Endothelial cell of umbilical vein (primary cell): ENCODE measurements around the gene MYH9. TPM values are rescaled to one million over a fixed set of nuclear protein-coding genes. Genes with fewer than 3 reads are reported as not detected.

ENCODE experiments used
- BruUV-seq: library from RNA; stranded (reverse); fragments of 400-500 nt; replicated peaks from 2 replicates; lab custom pipeline; 2021; lab: Mats Ljungman, UMichigan
- CTCF ChIA-PET: fragments of 300-600, 350-600 bp; sonication (Branson Sonifier 250); formaldehyde crosslinking; loops from one replicate; lab custom pipeline; 2021; ENCODE audit warnings: antibody characterized with exemption, inconsistent platforms; lab: Charles Lee
- POLR2A ChIA-PET: fragments of 300-600, 350-600 bp; sonication (Branson Sonifier 250); formaldehyde crosslinking; loops from one replicate; lab custom pipeline; 2021; ENCODE audit warnings: antibody characterized with exemption, inconsistent platforms; lab: Charles Lee
- DNase-seq: peaks from one replicate; pipeline ENCODE4 v3.0.0-alpha.2; 2011; ENCODE audit warnings: low read depth, low spot score
- FAIRE-seq: peaks from 2 replicates; lab custom pipeline; 2011; peaks lifted over from hg19 to GRCh38; lab: Jason Lieb, UNC
- H2AFZ ChIP-seq: 2 replicates; pipeline ENCODE4 v1.6.0; 2012; ENCODE audit warnings: low read depth, low read length, control low read depth, inconsistent platforms
- H3K27ac ChIP-seq: 2 replicates; pipeline ENCODE4 v1.5.1; 2011; ENCODE audit warnings: low read depth, mild to moderate bottlenecking, control low read depth, low read length, moderate library complexity; ENCODE audit not compliant: insufficient read depth
- H3K27me3 ChIP-seq, 2 experiments: 2 replicates each; pipeline versions ENCODE4 v1.6.0 to v1.6.1; 2011; ENCODE audit warnings: low read length in 2 of 2, mixed read lengths in 1 of 2; ENCODE audit not compliant: control insufficient read depth in 2 of 2, insufficient read depth in 2 of 2
- H3K36me3 ChIP-seq, 2 experiments: 2 replicates in 1 of 2; 3 replicates in 1 of 2; pipeline ENCODE4 v1.5.1; 2011; ENCODE audit warnings: low read length in 2 of 2, mild to moderate bottlenecking in 1 of 2, moderate library complexity in 1 of 2; ENCODE audit not compliant: control insufficient read depth in 2 of 2, insufficient read depth in 2 of 2; ENCODE audit errors: extremely low read depth in 1 of 2
- H3K4me1 ChIP-seq: 3 replicates; pipeline ENCODE4 v1.5.1; 2011; ENCODE audit warnings: mild to moderate bottlenecking, low read length; ENCODE audit not compliant: control insufficient read depth, insufficient read depth; ENCODE audit errors: extremely low read depth
- H3K4me2 ChIP-seq: 2 replicates; pipeline ENCODE4 v1.6.1; 2011; ENCODE audit warnings: low read length, control low read depth, mixed read lengths; ENCODE audit not compliant: insufficient read depth
- H3K4me3 ChIP-seq, 3 experiments: fragments of 200-600 bp in 1 of 3; sonication (generic), shearing (Covaris generic) in 1 of 3; replicated peaks in 1 of 3; 2 replicates each; pipeline ENCODE4 v1.5.1; 2011 to 2016; ENCODE audit warnings: control low read depth in 3 of 3, low read length in 3 of 3, mild to moderate bottlenecking in 2 of 3, inconsistent platforms in 1 of 3, low read depth in 1 of 3, moderate library complexity in 1 of 3; ENCODE audit not compliant: insufficient read depth in 1 of 3
- H3K79me2 ChIP-seq: 2 replicates; pipeline ENCODE4 v1.6.0; 2012; ENCODE audit warnings: low read length, inconsistent platforms; ENCODE audit not compliant: control insufficient read depth, insufficient read depth
- H3K9ac ChIP-seq: replicated peaks from 2 replicates; pipeline ENCODE3; 2011; ENCODE audit warnings: low read length, control low read depth; ENCODE audit not compliant: insufficient read depth; ENCODE audit errors: extremely low read depth
- H3K9me1 ChIP-seq: replicated peaks from 3 replicates; pipeline ENCODE4 v1.6.0; 2011; ENCODE audit warnings: mild to moderate bottlenecking, low read length; ENCODE audit not compliant: control insufficient read depth, insufficient read depth; ENCODE audit errors: extremely low read depth
- H3K9me3 ChIP-seq: replicated peaks from 2 replicates; pipeline ENCODE4 v1.5.1; 2012; ENCODE audit warnings: low read length, inconsistent platforms; ENCODE audit not compliant: control insufficient read depth, insufficient read depth
- H4K20me1 ChIP-seq: replicated peaks from 2 replicates; pipeline ENCODE3; 2011; ENCODE audit warnings: mild to moderate bottlenecking, low read length; ENCODE audit not compliant: control insufficient read depth, insufficient read depth; ENCODE audit errors: extremely low read depth
- FOS ChIP-seq: IDR thresholded peaks from 2 replicates; pipeline ENCODE4 v1.6.1; 2011; ENCODE audit warnings: mild to moderate bottlenecking, low read length, moderate library complexity, borderline replicate concordance; ENCODE audit not compliant: insufficient read depth
- GATA2 ChIP-seq: IDR thresholded peaks from 2 replicates; pipeline ENCODE4 v1.7.0; 2011; ENCODE audit warnings: low read depth, mild to moderate bottlenecking, moderate library complexity, mixed read lengths, low read length; ENCODE audit not compliant: insufficient read length, insufficient read depth
- MAX ChIP-seq: IDR thresholded peaks from 2 replicates; pipeline ENCODE4 v1.6.1; 2011; ENCODE audit not compliant: insufficient read depth, insufficient read length
- POLR2AphosphoS5 ChIP-seq: IDR thresholded peaks from 2 replicates; pipeline ENCODE4 v1.6.1; 2012; ENCODE audit warnings: low read depth, mild to moderate bottlenecking, control low read depth, low read length, moderate library complexity; ENCODE audit not compliant: insufficient read depth
- dilution Hi-C: fragments of 300-500 bp; cut with MboI; formaldehyde crosslinking; loops from one replicate; pipeline ENCODE4 v1.15.0; 2019; ENCODE audit warnings: low sequenced_read_pairs; ENCODE audit not compliant: extremely low pct_ligation_motif_present
- intact Hi-C: fragments of 100-400 bp; cut with micrococcal nuclease; formaldehyde crosslinking; loops from one replicate; pipeline ENCODE4 v1.10.0; 2022
- polyA plus RNA-seq, 4 experiments: library from polyadenylated mRNA; depleted of rRNA in 3 of 4; stranded (reverse) in 3 of 4; unstranded in 1 of 4; fragments of >200 nt; gene quantifications; 2 replicates each; pipeline versions ENCODE4 v1.2.1 to v1.2.3, GENCODE V29; 2011 to 2012; ENCODE audit warnings: missing spikeins in 1 of 4
- total RNA-seq: library from RNA; stranded (reverse); gene quantifications from 2 replicates; pipeline ENCODE4 v1.2.3, GENCODE V29; 2021

MYH9 gene
- total and polyA plus RNA-seq, 2 donors (not counting 3 experiments of a cell fraction or from before 2014, with no cell fraction given), result 188 to 1,413 TPM

GRCh38 chr22:36292823-36293530, 94.8 kb downstream of the MYH9 start:
- H3K4me2 ChIP-seq, result no peak overlapping the region
- no peak overlapping the region for H3K9ac ChIP-seq
- BruUV-seq, result no TSS peak
- H3K9me3 ChIP-seq, result no peaks in the 10 kb centered on the region
- H3K27me3 ChIP-seq, result no peaks in the 10 kb centered on the region
- FAIRE-seq (peak; percentile 12), DNase-seq (no peak)
- H2AFZ ChIP-seq, result no peak overlapping the region
- H3K4me1 ChIP-seq, result no peaks in the 10 kb centered on the region
- TF ChIP-seq POLR2AphosphoS5, result peak; percentile 52
- TF ChIP-seq MAX, result no peak
- TF ChIP-seq FOS, result no peak
- no peak for TF ChIP-seq GATA2
- intact Hi-C loops (no loop called here), dilution Hi-C loops (no loop called here)
- ChIA-PET CTCF (interaction anchor here (0.9 to 1.4 kb wide), 5 partner anchors 8 to 194 kb away, joined by 3 to 4 read pairs (median 3); no protein-coding TSS in a partner anchor), POLR2A (no interaction called here)
- H3K79me2 ChIP-seq, result peaks cover 35% of the 10 kb centered on the region
- no peaks in the 10 kb centered on the region for H3K9me1 ChIP-seq
- H3K4me3 ChIP-seq, result no peak overlapping the region
- no peaks in the 10 kb centered on the region for H4K20me1 ChIP-seq
- H3K27ac ChIP-seq, result no peak overlapping the region
- H3K36me3 ChIP-seq, result peaks cover 71 to 81% of the 10 kb centered on the region in 2 experiments
